ES-I3 (cell line): ENCODE measurements around the gene POLR1B.

Source experiments
- H3K36me3 ChIP-seq: 2 replicates; pipeline ENCODE4 v1.6.1; 2013; ENCODE audit warnings: mild to moderate bottlenecking, low read length, control low read depth, moderate library complexity; ENCODE audit not compliant: insufficient read depth
- H3K4me1 ChIP-seq: 2 replicates; pipeline ENCODE4 v1.6.1; 2013; ENCODE audit warnings: mild to moderate bottlenecking, control low read depth, low read length; ENCODE audit not compliant: insufficient read depth
- H3K9ac ChIP-seq: 2 replicates; pipeline ENCODE4 v1.6.1; 2013; ENCODE audit warnings: low read depth, mild to moderate bottlenecking, low read length, moderate library complexity
- H3K9me3 ChIP-seq: 2 replicates; pipeline ENCODE4 v1.6.1; 2013; ENCODE audit warnings: mild to moderate bottlenecking, low read length, moderate library complexity; ENCODE audit not compliant: control insufficient read depth, insufficient read depth

Gene POLR1B

GRCh38 chr2:112572005-112572404, 29.7 kb downstream of the POLR1B start:
- peaks cover 12% of the 10 kb centered on the region; the same call in 1 of the 2 replicates for H3K36me3 ChIP-seq
- H3K9ac ChIP-seq = no peak overlapping the region
- H3K4me1 ChIP-seq = no peaks in the 10 kb centered on the region
- no peaks in the 10 kb centered on the region for H3K9me3 ChIP-seq

GRCh38 chr2:112577756-112578155, 35.5 kb downstream of the POLR1B start:
- Histone ChIP-seq H3K36me3 (peaks cover 7% of the 10 kb centered on the region; the same call in 1 of the 2 replicates), H3K4me1 (no peaks in the 10 kb centered on the region), H3K9me3 (no peaks in the 10 kb centered on the region), H3K9ac (no peak overlapping the region)

- peaks cover 7% of the 10 kb centered on the region; the same call in 1 of the 2 replicates for H3K4me1 ChIP-seq
Observed at GRCh38 chr2:112579241-112579640, 37.0 kb downstream of the POLR1B start.

GRCh38 chr2:112580084-112580483, 37.8 kb downstream of the POLR1B start:
- Histone ChIP-seq H3K9ac (no peak overlapping the region), H3K36me3 (peaks cover 4% of the 10 kb centered on the region; the same call in 1 of the 2 replicates), H3K9me3 (no peaks in the 10 kb centered on the region), H3K4me1 (peaks cover 7% of the 10 kb centered on the region; the same call in 1 of the 2 replicates)

More at GRCh38 chr2:112579241-112579640, 37.0 kb downstream of the POLR1B start:
- peaks cover 7% of the 10 kb centered on the region; the same call in 1 of the 2 replicates for H3K36me3 ChIP-seq
- H3K9ac ChIP-seq = no peak overlapping the region
- no peaks in the 10 kb centered on the region for H3K9me3 ChIP-seq

- Histone ChIP-seq H3K9ac (no peak overlapping the region), H3K9me3 (no peaks in the 10 kb centered on the region), H3K36me3 (peaks cover 3% of the 10 kb centered on the region), H3K4me1 (peaks cover 7% of the 10 kb centered on the region; the same call in 1 of the 2 replicates)
Observed at GRCh38 chr2:112582314-112582746, 40.1 kb downstream of the POLR1B start.

- H3K36me3 ChIP-seq = peaks cover 5% of the 10 kb centered on the region
- H3K9me3 ChIP-seq = no peaks in the 10 kb centered on the region
- H3K9ac ChIP-seq = peak overlapping the region; percentile 75
- H3K4me1 ChIP-seq = peaks cover 7% of the 10 kb centered on the region; the same call in 1 of the 2 replicates
Observed at GRCh38 chr2:112583497-112584133, 41.4 kb downstream of the POLR1B start.

GRCh38 chr2:112584134-112584890, 42.0 kb downstream of the POLR1B start, which contains the start of gene CHCHD5:
Gene CHCHD5 (plus strand): TSS chr2:112584609. CDS start chr2:112584648, 39 bp downstream.
- H3K4me1 ChIP-seq = peaks cover 7% of the 10 kb centered on the region; the same call in 1 of the 2 replicates
- peaks cover 5% of the 10 kb centered on the region for H3K36me3 ChIP-seq
- H3K9me3 ChIP-seq = no peaks in the 10 kb centered on the region
- H3K9ac ChIP-seq = peak within 1 kb of the TSS; percentile 75

- Histone ChIP-seq H3K9ac (peak overlapping the region; percentile 75), H3K9me3 (no peaks in the 10 kb centered on the region), H3K4me1 (peaks cover 7% of the 10 kb centered on the region; the same call in 1 of the 2 replicates), H3K36me3 (peaks cover 5% of the 10 kb centered on the region)
Observed at GRCh38 chr2:112584891-112585250, 42.6 kb downstream of the POLR1B start.

GRCh38 chr2:112585400-112585799, 43.1 kb downstream of the POLR1B start:
- H3K4me1 ChIP-seq = peaks cover 7% of the 10 kb centered on the region; the same call in 1 of the 2 replicates
- H3K9ac ChIP-seq = peak overlapping the region; percentile 75
- H3K36me3 ChIP-seq = peaks cover 5% of the 10 kb centered on the region
- no peaks in the 10 kb centered on the region for H3K9me3 ChIP-seq

GRCh38 chr2:112585873-112586464, 43.7 kb downstream of the POLR1B start:
- Histone ChIP-seq H3K9ac (no peak overlapping the region), H3K9me3 (no peaks in the 10 kb centered on the region), H3K4me1 (peaks cover 7% of the 10 kb centered on the region; the same call in 1 of the 2 replicates), H3K36me3 (peaks cover 5% of the 10 kb centered on the region)

GRCh38 chr2:112588611-112589045, 46.4 kb downstream of the POLR1B start:
- Histone ChIP-seq H3K9ac (no peak overlapping the region), H3K36me3 (peaks cover 5% of the 10 kb centered on the region), H3K9me3 (no peaks in the 10 kb centered on the region), H3K4me1 (no peaks in the 10 kb centered on the region)

- no peaks in the 10 kb centered on the region for H3K9me3 ChIP-seq
- peaks cover 5% of the 10 kb centered on the region for H3K36me3 ChIP-seq
- no peaks in the 10 kb centered on the region for H3K4me1 ChIP-seq
- H3K9ac ChIP-seq = no peak overlapping the region
Observed at GRCh38 chr2:112591413-112591812, 49.1 kb downstream of the POLR1B start.

- H3K9me3 ChIP-seq = no peaks in the 10 kb centered on the region
- no peak overlapping the region for H3K9ac ChIP-seq
- no peaks in the 10 kb centered on the region for H3K36me3 ChIP-seq
- H3K4me1 ChIP-seq = no peaks in the 10 kb centered on the region
Observed at GRCh38 chr2:112593736-112594135, 51.5 kb downstream of the POLR1B start.

- H3K9ac ChIP-seq = no peak overlapping the region
- no peaks in the 10 kb centered on the region for H3K36me3 ChIP-seq
- no peaks in the 10 kb centered on the region for H3K4me1 ChIP-seq
- H3K9me3 ChIP-seq = no peaks in the 10 kb centered on the region
Observed at GRCh38 chr2:112597537-112598322, 55.5 kb downstream of the POLR1B start.
